Measurements from ENCODE around the gene OTOGL.

DNA sequence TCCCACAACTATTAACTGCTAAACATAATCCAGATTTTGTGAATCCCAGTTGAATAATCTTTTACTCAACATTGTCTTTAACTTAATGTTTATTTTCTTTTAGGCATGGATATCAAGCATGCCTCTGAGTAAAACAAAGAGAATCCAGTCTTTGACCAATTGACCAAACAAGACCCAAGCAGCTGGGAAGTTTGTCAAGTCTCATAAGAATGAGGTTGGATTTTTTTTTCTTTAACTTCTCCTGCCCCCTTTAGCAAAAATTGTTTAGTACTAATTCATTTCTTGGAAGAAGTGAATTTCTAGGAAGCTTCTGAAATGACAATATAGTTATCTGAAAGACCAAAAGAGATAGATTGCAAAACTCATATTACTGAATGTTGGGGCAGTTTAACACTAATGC is 89.9 kb downstream of the OTOGL start:
- TF ChIP-seq, protein P1, sequence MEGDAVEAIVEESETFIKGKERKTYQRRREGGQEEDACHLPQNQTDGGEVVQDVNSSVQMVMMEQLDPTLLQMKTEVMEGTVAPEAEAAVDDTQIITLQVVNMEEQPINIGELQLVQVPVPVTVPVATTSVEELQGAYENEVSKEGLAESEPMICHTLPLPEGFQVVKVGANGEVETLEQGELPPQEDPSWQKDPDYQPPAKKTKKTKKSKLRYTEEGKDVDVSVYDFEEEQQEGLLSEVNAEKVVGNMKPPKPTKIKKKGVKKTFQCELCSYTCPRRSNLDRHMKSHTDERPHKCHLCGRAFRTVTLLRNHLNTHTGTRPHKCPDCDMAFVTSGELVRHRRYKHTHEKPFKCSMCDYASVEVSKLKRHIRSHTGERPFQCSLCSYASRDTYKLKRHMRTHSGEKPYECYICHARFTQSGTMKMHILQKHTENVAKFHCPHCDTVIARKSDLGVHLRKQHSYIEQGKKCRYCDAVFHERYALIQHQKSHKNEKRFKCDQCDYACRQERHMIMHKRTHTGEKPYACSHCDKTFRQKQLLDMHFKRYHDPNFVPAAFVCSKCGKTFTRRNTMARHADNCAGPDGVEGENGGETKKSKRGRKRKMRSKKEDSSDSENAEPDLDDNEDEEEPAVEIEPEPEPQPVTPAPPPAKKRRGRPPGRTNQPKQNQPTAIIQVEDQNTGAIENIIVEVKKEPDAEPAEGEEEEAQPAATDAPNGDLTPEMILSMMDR (IDR thresholded peaks at IDR 0.05; ENCODE audit: low read depth, low read length, poor library complexity, severe bottlenecking) = no peak
- no peak for TF ChIP-seq EZH2phosphoT487 (IDR thresholded peaks at IDR 0.05; ENCODE audit: borderline replicate concordance, low read length)
